ENCODE results near the gene RANGAP1. TPM values are rescaled to one million over a fixed set of nuclear protein-coding genes. Genes with fewer than 3 reads are reported as not detected.

RANGAP1 gene
- 65.1 and 72.2 TPM in 2 replicates for total RNA-seq

DNA sequence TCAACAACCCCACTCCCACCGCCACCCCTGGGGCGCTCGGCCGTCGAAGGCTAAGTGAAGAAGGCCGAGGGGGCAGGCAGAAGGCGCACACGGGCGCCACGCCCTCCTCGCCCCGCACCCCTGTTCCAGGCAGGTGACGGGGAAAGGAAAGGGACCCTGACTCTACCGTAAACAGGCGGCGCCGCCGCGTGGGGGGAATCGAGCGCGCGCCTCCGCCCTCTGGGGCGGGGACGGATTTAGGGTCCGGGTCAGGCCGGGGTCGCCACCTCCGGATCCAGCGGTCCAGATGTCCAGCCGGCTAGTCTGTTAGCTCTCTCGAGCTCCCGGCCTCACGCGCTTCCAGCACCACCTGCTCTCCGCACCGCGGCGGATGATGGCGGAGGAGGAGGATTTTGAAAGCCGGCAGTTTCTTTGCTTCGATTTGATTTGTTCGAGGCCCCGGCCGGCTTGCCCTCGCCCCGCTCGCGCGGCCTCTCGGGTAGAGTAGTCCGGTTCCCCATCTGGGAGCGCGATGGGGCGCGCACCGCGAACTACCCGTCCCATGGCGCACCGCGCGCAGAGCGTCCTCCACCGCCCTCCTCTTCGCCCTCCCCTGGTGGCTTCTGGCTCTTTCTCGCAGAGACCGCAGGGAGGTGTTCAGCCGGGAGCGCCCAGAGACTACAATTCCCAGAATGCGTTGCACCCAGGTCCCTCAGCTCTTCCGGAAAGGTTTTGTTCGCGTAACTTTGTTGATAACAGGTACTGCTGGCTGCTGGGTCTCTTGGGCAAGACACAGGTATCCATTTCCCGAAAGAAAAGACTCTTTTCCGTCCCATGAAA, at the start of gene RANGAP1:
Gene RANGAP1 (minus strand): TSS at position 368 of the 819 bp plus-strand sequence. CDS start 5,143 bp downstream, outside the sequence.
- peak; percentile 97 to 99 for DNase-seq (ENCODE audit: low read depth in 2 of 2)

- DNase-seq (ENCODE audit: low read depth in 2 of 2) = no peak
Measured at GRCh38 chr22:41334951-41335635, 49.1 kb upstream of the RANGAP1 start.

DNA sequence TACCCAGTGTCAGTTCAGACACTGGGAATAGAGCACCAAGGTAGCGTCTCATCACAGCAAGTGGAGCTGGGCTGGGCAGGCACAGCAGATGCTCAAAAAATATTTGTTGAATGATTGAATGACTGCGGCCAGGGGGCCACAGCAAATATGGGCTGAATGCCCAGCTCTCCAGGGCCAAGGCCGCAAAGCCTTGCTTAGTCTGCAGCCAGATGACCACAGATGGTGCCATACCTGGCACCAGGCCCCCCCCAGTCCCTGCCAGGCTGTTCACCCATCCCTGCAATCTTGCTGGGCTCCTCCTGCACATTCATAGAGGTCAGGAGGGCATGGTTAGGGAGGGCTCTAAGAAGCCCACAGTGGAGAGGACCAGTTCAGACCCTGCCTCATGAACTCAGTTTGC, 48.2 kb upstream of the RANGAP1 start:
- DNase-seq (ENCODE audit: low read depth in 2 of 2) = no peak

- DNase-seq (ENCODE audit: low read depth in 2 of 2) = no peak
Measured at GRCh38 chr22:41333806-41334205, 47.8 kb upstream of the RANGAP1 start.

DNA sequence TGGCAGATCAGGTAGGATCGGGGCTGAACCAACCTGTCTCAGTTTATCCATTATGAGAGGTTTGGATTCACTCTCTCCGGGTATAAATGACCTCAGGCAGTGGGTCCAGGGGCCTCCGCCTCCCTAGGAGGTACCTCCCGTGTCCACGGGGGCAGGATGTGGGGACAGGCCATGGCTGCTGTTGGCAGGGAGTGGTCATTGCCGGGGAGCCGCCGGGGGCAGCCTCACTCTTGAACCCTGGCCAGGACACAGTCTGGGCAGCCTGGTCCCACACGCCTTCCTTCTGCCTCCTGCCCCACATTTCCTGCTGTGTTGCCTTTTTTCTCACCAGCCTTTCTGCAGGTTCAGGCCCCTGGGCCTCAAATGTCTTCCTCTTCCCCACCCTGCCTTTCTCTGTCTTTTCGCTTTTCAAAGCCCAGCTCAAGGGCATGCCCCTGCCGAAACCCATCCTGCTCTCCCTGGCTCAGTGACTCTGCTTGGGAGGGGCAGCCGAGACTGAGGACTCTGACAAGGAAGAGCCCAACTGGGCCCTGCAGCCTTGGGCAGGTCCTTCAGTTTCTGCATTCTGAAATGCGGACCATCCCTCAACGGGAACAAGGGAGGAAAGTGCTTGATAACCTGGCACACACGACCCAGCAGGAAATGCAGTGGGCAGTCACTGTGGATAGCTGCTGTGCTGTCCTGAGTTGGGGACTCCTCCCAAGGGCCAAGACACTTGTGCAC, 46.4 kb upstream of the RANGAP1 start:
- no peak for DNase-seq (ENCODE audit: low read depth in 2 of 2)

DNA sequence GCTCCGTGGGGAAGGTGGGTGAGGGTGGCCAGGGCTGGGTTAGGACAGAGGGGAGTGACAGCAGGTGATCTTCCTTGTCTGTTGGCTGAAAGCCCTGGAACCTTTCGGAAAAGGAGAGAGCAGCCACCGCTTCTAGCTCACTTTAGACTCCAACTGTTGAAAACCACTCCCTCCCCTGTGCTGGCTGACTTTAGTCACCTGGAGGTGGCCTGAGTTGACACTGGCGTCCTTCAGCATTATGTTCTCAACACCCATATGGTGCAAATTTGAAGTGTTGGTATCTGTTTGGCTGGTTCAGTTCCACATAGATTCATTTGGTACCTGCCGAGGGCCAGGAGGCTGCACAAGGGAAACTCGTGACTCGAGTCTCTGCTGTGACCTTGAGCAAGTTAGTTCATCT, 44.2 kb upstream of the RANGAP1 start:
- DNase-seq (ENCODE audit: low read depth in 2 of 2) = no peak

DNA sequence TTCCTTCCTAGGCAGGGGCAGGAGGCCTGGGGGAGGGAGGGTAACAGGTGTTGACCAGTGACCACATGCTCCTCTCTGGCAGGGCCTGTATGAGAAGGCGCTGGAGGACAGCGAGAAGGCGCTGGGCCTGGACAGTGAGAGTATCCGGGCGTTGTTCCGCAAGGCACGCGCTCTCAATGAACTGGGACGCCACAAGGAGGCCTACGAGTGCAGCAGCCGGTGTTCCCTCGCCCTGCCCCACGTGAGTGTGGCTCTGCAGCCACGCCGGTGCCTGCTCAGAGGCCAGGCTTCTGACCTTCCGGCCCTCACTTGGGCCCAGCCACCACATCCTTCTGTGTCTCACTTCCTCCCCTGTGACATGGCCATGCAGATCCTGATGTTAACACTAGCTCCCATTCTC, 41.1 kb upstream of the RANGAP1 start:
- peak in 1 of 2 donors; percentile 43 for DNase-seq (ENCODE audit: low read depth in 2 of 2)

DNA sequence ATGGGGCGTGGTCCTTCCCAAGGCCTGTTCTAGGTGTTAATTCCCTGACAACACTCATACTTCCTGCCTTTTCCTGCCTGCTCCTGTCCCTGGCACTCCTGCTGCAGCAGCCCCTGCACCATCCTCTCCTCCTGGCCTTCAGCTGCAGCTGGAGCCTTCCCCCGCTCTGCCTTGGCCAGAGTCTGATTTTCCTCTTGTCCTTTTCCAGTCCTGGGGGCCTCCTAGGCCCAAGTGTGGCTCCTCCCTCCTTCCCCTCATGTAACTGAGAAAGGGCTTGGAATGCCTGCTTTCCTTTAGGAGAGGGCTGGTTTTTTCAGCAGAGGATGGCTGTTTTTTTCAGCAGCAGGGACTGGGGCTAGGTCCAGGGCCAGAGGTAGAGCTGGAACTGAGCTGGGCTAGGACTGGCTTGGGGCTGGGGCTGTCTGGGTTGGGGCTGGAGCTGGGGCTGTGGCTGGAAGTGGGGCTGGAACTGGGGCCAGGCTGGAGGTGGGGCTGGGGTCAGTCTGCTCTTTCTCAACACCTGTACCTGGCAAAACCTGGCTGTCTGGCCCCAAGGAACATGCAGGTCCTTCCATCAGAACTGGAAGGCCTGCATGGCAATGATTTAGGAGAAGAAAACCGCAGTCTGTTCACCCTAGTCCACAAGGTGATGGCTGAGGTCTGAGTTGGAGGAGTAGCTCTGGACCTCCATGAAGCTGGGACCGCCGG, 39.0 kb upstream of the RANGAP1 start:
- no peak for DNase-seq (ENCODE audit: low read depth in 2 of 2)

DNA sequence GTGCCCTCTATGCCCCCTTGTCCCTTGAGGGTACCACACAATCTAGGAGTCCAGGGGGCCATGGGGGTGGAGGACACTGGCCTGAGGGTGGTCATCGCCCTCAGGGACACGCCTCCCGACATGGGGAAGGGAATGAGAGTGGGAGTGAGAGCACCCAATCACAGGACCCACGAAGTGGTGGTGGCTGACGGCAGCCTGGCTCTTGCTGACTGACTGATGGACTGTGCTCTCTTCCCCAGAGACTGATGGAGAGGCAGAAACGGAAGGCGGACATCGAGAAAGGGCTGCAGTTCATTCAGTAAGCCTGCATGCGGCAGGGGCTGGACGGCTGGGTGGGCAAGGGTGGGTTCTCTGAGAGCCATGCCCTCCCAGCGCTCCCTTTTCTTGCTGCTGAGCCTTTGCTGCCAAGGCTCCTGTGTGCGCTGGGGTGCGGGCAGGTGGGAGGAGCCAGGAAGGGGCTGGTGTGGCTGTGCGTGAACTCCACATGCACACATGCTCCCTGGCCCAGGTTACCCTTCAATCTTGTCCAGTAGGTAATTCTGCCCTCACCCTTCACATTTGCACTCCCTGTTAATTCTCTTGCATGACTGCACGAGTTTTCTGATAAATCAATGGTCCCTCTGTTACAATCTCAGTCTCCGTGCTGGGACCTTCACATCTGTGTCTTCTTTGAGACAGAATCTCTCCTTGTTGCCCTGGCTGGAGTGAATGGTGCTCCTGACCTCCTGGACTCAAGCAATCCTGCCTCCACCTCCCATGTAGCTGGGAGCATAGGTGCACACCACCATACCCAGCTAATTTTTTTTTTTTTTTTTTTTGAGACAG, 34.6 kb upstream of the RANGAP1 start:
- DNase-seq (ENCODE audit: low read depth in 2 of 2) = no peak

- no peak for DNase-seq (ENCODE audit: low read depth in 2 of 2)
Measured at GRCh38 chr22:41315586-41315985, 29.6 kb upstream of the RANGAP1 start.

DNA sequence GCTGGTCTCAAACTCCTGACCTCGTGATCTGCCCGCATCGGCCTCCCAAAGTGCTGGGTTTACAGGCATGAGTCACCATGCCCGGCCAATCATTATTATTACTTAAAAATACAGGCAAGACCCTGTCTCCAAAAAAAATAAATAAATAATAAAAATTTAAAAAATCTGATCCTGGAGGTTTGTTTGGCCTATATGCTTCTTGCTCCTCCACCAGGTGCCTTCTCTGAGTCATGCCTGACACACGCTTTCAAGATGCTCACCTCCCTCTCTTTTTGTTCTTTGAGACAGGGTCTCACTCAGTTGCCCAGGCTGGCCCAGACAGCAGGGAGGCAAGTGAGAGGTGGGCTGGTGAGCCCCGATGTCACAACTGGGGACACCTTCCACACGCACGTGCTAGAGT, 28.8 kb upstream of the RANGAP1 start:
- no peak for DNase-seq (ENCODE audit: low read depth in 2 of 2)

GRCh38 chr22:41311487-41311886, 25.5 kb upstream of the RANGAP1 start:
- no peak for DNase-seq (ENCODE audit: low read depth in 2 of 2)

DNA sequence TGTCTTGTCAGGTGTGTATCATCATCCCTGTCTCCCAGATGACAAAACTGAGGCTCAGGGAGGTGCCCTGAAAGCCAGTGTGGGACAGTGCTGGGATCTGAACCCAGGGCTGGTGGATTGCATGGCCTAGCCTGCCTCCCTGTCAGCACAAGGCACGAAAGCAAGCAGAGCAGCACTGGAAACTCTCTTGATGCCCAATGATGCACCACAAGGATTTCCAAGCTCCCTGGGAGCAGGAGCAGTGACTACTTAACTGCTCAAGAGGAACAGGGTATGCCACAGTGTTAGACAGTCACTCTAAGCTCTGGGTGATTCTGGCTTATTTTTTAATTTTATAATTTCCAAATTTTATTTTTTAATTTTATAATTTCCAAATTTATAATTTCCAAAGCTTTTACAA, 24.3 kb upstream of the RANGAP1 start:
- DNase-seq (ENCODE audit: low read depth in 2 of 2) = no peak

DNA sequence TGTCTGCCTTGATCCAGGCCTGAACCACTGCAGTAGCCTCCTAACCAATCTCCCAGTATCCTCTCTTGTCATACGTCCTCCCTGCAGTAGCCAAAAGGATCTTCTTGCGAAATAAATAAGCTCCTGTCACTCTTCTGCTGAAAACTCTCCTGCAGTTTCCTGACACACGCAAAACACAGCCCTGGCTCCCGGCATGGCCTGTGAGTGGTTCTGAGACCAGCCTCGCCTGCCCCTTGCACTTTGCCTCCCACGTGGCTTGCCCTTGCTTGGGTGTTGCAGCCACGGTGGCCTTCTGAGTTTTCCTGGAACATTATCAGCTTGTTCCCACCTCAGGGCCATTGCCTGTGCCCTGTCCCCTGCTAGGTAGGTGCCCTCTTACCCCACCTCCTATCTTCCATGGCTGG, 22.6 kb upstream of the RANGAP1 start:
- no peak for DNase-seq (ENCODE audit: low read depth in 2 of 2)

DNA sequence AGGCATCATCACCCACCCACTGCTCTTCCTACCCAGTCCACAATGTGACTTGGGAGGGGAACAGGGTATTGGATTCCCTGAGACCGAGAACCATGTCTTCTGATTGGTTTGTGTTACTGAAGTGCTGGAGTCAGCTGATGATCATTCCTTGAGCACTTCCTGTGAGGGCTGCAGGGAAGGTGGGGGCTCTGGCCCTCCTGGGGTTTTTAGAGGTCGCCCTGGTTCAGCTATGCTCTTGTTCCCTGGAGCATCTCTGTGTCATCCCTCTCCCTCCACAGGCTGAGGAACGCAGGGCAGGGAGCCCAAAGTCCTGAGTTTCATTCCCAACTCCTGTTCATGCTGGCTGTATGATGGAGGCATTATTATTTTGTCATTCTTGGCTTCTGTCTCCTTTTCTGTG, 22.1 kb upstream of the RANGAP1 start:
- DNase-seq (ENCODE audit: low read depth in 2 of 2) = no peak

- peak in 1 of 2 donors; percentile 86 for DNase-seq (ENCODE audit: low read depth in 2 of 2)
Measured at GRCh38 chr22:41305646-41306045, 19.7 kb upstream of the RANGAP1 start.

GRCh38 chr22:41302811-41303210, 16.8 kb upstream of the RANGAP1 start:
- DNase-seq (ENCODE audit: low read depth in 2 of 2) = no peak

DNA sequence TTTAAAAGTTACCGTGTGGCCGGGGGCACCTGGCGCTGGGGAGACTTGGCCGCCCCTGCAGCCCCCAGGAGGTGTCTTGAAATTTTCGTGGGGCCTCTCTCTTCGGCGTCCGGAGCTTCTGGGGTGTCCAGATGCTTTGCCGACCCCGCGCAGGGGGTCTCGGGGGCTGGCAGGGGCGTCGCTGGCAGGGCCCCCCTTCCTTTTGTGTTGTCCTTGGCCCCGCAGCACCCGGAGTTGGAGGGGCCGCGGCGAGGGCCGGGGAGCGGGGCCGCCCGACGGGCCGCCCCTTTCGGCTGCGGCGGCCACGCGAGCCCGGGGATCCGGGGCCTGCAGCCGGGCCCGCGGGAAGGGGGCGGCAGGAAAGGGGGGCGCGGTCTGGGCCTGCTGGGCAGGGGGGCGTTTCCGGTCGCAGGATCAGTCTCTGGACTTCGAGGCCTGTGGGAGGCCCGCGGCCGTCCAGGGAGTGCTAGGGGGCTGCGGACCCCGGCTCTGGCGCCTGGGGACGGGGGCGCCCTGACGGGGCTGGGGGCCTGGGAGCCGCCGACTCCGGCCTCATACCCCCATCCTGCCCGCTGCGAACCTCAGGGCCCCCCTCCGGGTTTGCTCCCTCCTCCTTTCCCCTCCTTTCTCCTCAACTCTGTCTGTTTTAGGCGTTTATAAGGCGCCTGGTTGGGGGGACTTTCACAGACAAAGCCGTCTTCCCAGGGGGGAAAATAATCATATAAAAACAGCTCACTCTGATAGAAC, 16.2 kb upstream of the RANGAP1 start:
- DNase-seq (ENCODE audit: low read depth in 2 of 2) = no peak

DNA sequence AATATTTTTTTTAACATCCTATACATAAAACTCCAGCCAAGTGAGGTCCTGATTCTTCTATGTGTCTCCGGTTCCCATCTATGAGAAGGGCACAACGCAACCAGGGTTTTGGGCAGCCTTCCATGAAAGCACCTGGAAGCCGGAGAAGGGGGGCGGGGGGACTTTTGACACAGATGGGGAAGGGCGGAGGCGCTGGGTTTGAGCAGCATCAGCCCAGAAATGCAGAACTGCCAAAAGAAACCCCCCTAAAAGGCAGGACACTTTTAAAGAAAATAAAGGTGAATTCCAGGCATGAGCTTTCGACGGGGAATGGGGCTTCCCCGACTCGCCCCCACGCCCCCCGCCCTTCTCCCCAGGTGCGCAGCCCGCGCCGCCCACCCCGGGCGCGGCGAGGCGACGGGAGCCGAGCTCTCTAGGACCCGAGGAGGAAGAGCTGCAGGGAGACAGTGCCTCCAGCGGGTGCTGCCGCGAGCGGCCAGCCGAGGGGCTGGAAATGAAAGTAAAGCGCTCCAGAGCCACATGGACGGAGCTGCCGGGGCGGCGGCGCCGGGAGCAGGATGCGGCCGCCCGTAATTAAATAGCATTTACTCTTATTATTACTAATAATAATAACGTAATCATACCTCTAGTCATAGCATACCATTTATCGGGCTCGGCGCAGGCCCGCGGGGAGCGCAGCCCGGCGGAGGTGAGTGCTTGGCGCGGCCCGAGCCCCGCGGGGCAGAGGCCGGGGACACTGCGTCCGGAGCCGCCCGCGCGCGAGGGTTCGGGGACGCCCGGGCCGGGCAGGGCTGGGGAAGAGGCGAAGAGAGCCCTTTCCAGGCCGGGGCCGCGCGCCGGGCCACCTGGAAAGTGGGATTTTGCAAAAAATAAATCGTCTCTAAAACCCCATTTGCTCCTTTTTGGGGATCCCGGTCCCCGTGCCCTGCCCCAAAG, 15.4 kb upstream of the RANGAP1 start, which contains the start of gene ZC3H7B:
Gene ZC3H7B (plus strand): TSS at position 441 of the 936 bp plus-strand sequence. CDS start 19,136 bp downstream, outside the sequence.
- peak; percentile 66 to 85 for DNase-seq (ENCODE audit: low read depth in 2 of 2)

All from dermis microvascular lymphatic vessel endothelial cell (primary cell).